GM21786 (cell line): ENCODE data around the gene EHMT2.

Experiments used
- ATAC-seq: cut with Tn5 transposase; IDR thresholded peaks from one replicate; pipeline ENCODE4 v1.9.1; 2021; ENCODE audit not compliant: unreplicated experiment

EHMT2 gene

GRCh38 chr6:31892821-31893220 lies 4.7 kb downstream of the EHMT2 start:
- ATAC-seq = no peak

DNA sequence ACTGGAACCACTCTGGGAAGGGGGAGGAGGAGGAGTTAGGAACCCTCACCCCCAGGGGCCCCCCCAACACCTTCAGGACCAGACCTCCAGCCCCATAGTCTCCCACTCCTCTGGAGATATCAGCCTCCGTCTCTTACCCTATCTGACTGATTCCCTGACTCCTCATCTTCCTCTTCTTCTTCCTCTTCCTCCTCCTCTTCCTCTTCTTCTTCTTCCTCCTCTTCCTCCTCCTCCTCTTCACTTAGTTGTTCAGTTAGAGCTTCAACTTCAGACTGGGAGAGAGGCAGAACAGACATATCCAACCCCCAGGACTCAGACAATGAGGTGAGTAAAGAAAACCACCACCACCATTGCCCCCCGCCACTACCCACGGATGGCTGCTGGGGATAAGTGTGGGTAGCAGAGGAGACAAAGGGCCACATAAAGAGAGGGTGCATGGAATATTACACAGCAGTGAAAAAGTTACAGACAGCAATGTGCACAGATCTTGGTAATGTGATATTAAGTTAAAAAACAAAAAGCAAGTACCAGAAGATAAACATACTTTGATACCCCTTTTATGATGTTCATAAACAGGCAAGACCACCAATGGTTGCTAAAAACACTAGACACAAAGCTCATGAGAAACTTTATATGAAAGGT lies 8.0 kb downstream of the EHMT2 start:
- ATAC-seq = no peak

DNA sequence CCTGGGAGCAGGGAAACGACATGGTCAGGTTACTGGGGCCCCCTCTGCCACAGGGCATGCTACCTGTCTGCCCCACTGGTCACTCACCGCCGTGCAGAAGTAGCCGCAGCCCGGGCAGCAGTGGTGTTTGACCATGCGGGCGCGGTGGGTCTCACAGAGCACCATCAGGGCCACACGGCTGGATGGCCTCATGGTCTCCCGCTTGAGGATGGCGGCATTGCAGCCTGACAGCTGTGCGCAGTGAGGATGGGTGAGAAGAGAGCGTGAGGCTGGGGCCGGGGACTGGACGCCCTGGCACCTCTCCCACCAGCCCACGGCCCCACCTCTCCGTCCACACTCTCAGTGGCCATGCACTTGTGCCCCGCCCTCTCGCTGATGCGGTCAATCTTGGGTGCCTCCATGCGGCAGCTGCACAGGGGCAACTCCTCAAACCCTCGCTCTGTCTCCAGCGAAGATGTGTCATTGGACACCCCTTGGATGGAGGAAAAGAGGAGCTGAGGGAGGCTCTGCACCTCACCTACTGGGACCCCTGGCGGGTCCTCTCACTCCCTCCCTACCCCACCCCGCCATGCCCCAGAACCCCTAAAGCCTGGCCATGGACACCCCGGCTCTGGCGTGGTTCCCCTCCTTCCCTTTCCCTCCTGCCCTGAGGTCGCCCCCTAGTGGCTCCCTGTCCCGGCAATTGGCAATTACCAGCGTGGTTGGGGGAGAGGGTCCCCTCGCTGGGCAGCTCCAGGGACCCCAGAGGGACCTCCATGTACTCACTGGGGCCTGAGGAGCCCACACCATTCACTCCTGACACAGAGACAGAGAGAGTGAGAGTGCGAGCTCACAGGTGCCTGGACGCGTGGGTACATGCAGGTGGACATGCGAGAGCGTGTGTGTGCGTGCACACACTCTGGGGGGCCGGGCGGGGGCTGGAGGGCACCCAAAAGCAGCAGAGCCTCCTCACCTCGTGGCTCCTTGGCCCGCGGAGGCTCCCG lies 8.9 kb downstream of the EHMT2 start:
- ATAC-seq = no peak

DNA sequence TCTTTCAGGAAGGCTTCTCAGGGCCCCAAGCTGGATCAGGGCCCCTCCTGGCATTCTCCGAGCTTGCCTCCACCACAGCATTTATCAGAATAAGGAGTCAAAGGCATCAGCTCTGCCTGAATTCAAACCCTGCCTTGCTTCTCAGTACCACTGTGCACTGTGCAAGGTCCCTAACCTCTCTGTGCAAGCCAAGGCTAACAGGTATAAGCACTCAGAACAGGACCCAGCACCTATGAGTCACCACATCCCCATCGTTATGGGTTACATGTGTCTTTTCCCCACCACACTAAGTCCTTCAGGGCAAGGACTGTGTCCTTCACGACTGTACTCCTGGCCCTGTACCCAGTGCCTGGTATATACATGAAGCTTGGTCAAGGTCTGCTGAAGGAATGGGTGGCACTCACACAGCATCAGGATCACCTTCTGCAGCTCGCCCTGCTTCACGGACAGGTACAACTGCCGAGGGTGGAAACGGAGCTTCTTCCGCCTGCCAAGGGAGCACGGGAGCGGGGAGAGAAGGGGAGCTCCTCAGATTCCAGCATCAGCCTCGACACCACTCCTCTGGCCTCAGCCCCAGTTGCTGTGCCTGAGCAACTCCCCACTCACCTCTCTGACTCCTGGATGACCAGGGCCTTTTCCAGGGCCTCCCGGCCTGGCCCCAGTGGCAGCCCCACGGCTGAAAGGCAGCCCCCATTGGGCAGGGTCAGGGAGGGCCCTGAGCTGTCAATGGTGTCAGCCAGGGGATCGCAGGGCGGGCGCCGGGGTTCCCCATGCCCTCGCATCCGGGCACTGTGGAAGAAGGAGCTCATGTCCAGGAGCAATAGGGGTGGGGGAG lies 10.1 kb downstream of the EHMT2 start:
- no peak for ATAC-seq

- no peak for ATAC-seq
These were observed 10.9 kb downstream of the EHMT2 start for GRCh38 chr6:31886541-31886991.

DNA sequence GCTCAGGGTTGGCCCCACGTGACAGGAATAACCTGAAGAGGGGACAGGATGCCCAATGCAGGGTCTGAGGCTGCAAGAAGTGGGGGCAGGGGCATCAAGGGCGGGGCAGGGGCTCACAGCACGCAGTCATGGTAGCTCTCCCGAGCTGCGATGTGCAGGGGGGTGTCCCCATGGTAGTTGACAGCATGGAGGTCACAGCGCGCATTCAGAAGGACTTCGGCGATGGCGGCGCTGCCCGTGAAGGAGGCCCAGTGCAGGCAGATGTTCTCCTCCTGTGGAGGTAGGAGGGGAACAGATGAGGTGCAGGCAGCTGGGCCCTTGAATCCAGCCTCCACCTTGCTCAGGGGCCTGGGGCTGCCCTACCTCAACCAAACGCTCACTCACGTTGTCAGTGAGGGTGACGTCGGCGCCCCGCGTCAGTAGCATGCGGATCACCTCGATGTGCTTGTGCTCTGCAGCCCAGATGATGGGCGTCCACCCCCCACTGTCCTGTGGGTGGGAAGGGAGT lies 12.9 kb downstream of the EHMT2 start:
- no peak for ATAC-seq

GRCh38 chr6:31883676-31884075 lies 13.8 kb downstream of the EHMT2 start:
- no peak for ATAC-seq

- no peak for ATAC-seq
These were observed 15.2 kb downstream of the EHMT2 start for GRCh38 chr6:31882344-31882743.

DNA sequence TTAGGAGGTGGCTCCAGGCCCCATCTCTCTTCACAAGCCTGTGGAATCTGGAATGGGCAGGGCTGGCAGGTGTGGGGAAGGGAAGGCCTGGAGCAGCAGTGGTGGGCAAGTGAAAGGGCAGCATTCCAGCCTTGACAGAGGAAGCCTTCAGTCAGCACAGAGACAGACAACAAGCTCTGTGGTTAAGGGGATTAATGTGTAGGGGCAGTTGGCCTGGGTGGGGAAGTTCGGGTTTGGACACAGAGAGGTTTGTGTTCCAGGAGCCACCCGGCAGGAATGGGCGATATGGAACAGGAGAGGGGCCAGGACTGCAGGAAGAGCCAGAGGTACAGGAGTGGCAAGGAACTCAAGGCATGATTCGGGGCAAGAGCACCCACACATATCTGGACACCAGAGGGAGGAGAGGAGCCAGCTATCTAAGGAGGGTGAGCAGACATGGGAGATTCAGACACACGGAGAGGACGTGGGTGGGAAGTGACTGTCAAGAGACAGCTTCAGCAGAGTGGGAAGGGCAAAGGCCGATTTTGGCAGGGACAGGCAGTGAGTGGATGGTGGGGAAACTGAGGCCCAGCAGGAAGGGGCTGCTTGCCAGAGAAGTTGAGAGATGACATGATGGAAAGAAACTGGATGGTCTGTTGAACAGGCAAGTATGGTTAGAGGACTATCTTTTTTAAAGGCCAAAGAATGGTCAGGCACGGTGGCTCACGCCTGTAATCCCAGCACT lies 16.2 kb downstream of the EHMT2 start:
- ATAC-seq = no peak

DNA sequence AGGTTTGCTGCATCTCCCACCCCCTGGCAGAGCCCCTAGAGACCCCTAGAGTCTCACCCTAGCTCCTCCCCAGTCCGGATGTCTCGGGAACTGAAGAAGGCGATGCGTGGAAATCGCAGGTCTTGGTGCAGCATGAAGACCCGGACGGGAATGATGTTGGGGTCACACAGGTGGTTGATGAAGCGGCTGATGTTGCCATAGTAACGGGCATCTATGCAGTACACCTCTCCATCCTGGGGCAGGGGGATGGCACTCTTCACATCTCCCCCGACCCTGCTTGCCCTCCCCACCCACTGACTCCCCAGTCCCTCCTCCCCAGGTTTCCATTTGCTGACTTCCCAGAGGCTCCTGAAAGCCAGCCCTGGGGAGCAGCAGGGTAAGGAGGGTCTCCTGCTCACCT lies 16.9 kb downstream of the EHMT2 start:
- ATAC-seq = no peak

- ATAC-seq = no peak
These were observed 17.6 kb downstream of the EHMT2 start for GRCh38 chr6:31879901-31880300.

DNA sequence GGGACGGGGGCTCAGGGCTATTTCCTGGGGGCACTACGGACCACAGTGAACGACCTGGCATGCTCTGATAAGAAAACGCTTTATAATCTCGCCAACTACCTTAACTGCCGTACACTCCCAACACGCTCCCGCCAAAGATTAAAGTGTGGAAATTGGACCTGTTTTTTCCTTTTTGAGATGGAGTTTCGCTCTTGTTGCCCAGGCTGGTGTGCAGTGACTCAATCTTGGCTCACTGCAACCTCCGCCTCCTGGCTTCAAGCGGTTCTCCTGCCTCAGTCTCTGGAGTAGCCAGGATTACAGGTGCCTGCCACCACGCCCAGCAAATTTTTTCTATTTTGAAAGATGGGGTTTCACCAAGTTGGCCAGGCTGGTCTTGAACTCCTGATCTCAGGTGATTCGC lies 18.4 kb downstream of the EHMT2 start:
- no peak for ATAC-seq

DNA sequence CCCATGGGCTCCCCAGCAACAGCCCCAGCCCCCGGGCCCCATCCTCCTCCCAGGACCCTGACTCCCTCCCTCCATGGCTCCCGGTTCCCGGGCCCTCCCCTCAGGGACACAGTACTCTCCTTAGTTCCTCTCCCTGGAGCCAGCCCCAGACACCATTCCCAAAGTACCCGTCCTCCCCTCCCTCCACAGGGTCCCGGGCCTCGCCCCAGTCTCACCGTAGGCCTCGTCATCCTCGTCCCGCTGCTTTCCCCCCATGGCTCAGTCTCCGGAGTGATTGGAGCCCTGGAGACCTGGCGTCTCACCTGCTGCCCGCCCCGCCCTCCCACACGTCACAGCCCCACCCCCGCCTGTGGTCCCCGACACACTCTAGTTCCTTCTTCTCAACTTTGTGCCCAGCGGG lies 18.8 kb downstream of the EHMT2 start, which contains the start of gene SLC44A4:
Gene SLC44A4, minus strand, starts transcription at position 272 of the 400 bp plus-strand sequence. Its CDS starts 17 bp downstream, at position 255.
- ATAC-seq = no peak

- no peak for ATAC-seq
These were observed 19.3 kb downstream of the EHMT2 start for GRCh38 chr6:31878222-31878621.

GRCh38 chr6:31877651-31878161 lies 19.8 kb downstream of the EHMT2 start:
- no peak for ATAC-seq

DNA sequence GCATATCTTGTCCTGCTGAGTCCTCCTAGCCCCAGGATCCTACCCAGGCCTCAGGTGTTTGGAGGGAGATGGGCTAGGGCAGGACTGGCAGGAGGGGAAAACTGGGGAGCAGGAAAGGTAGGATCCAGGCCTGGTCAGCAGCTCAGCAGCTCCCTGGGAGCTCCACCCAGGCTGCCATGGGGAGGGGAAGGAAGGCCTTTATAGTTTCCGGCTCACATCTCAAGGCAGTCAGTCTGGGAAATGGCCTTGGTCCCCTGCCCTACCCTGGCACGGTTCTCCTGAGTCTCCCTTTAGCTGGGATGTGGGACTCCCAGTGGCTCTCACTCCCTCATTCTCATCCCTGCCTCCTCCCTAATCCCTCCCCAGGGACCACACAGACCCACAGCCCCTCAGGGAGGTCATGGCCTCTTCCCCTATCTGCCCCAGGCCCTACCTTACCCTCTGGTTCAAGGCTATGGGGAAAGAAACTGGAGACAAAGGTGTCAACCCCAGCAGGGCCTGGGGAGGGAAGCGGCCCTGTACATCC lies 20.3 kb downstream of the EHMT2 start:
- ATAC-seq = no peak

- ATAC-seq = no peak
These were observed 21.1 kb downstream of the EHMT2 start for GRCh38 chr6:31876357-31876756.

DNA sequence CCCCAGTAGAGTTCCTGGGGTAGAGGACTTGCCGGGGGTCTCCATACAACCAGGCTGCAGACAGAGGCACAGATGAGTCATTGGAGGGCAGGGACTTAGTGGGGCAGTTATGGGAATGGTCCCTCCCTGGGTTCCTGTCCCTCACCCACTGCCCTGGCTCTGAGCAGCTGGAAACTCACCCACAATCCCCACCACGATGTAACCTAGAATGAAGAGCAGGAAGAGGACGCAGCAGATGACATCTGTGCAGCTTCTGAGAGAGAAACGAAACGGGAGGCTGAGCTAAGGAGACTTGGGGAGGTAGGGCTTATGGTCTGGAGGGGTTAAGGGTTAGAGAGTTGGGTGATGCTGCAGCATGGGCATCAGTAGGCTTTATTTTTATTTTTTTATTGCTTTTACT lies 21.6 kb downstream of the EHMT2 start:
- no peak for ATAC-seq

DNA sequence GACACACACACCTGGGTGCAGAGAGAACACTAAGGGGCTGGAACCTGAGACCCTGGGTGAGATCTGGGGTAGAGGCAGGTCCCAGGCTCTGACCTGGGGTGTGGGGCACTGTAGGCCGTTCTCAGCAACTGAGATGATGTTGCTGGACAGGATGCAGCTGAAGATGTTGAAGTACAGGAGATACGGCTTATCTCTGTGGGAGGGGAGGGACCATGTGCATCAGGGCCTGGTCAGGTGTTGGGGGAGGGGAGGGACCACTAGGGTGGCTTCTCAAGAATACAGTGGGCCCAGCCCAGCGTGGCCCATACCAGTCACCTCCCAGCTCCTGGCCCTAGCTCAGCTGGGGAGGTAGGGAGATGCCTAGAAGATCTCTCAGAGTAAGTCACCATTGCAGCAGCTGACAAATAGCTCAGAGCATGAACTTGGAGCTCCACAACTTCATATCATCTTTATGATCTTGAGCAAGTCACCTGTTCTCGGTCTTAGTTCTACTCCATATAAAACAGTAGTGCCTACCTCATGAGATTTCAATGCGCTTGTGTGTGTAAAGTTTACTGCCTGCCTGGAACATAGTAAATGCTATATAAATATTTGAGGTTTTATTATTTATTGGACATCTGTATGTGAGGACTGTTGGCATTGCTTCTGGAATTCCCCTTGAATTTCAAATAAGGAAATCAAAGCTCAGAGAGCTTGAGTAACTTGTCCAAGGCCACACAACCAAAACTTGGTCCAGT lies 22.5 kb downstream of the EHMT2 start:
- ATAC-seq = no peak
